GM12874 (cell line): ENCODE measurements around the gene ORMDL2.

Experiments used
- CTCF ChIP-seq: IDR thresholded peaks from 2 replicates; pipeline ENCODE4 v1.5.1; 2011; ENCODE audit warnings: low read depth, mild to moderate bottlenecking, control low read depth, low read length, moderate library complexity; ENCODE audit not compliant: insufficient read depth

ORMDL2 gene

GRCh38 chr12:55816881-55817344 is 928 bp upstream of the ORMDL2 start:
- TF ChIP-seq CTCF = no peak

GRCh38 chr12:55818140-55818728 is 393 bp downstream of the ORMDL2 start:
- TF ChIP-seq CTCF = no peak

GRCh38 chr12:55818886-55819285 is 1.0 kb downstream of the ORMDL2 start:
- no peak for TF ChIP-seq CTCF

GRCh38 chr12:55820679-55821078 is 2.8 kb downstream of the ORMDL2 start:
- TF ChIP-seq CTCF = no peak

- TF ChIP-seq CTCF = no peak
Observed at GRCh38 chr12:55822228-55822627, 4.4 kb downstream of the ORMDL2 start.

- TF ChIP-seq CTCF = no peak
Observed at GRCh38 chr12:55823419-55823818, 5.6 kb downstream of the ORMDL2 start.

GRCh38 chr12:55824726-55825125 is 6.9 kb downstream of the ORMDL2 start:
- no peak for TF ChIP-seq CTCF

- TF ChIP-seq CTCF = no peak
Observed at GRCh38 chr12:55827806-55828205, 10.0 kb downstream of the ORMDL2 start.
